Measurements from ENCODE around the gene PCSK5. TPM values are rescaled to one million over a fixed set of nuclear protein-coding genes. Genes with fewer than 3 reads are reported as not detected.

The PCSK5 gene
- polyA plus RNA-seq, 3 donors = 4.8 to 13.0 (median 7.1) TPM

DNA sequence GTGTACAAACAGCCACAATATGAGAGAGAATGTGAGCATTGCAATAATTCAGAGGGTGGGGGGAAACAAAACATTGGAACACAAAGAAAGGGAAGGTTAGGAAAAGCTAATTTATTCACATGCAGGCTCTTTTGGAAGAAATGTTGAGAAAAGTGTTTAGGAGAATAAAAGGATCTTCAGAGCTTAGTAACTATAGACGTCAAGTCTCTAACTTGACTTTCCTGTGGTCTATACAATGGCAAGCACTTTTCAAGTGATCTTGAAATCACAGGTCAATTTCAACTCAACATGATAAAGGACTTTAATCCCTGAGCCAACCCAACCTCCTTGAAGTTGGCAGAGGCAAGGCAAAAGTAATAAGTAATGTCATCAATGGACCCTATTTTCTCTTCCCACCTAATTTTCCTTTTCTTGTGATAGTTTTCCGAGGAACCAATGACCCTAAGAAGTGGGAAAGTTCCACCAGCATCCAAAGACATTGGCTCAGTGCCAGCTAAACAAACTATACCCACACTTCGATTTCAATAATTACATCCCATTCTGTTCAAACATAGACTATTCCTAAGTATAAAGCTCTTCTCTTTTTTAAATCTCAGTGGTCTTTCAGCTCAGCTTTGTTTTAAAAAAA is 480.0 kb downstream of the PCSK5 start:
- no peak overlapping the region for H3K4me2 ChIP-seq (replicated peaks; ENCODE audit: extremely low read depth, low read length, poor library complexity, severe bottlenecking)
- no peaks in the 10 kb centered on the region for H3K9me3 ChIP-seq (replicated peaks in 1 of 2; ENCODE audit: control insufficient read depth in 1 of 2, insufficient read depth in 1 of 2, low read length in 2 of 2)
- no peak overlapping the region for H3K9ac ChIP-seq (ENCODE audit: insufficient read depth, low read length, poor library complexity, severe bottlenecking)
- no peaks in the 10 kb centered on the region for H3K79me2 ChIP-seq (ENCODE audit: insufficient read depth, low read length)
- TF ChIP-seq, protein P1, sequence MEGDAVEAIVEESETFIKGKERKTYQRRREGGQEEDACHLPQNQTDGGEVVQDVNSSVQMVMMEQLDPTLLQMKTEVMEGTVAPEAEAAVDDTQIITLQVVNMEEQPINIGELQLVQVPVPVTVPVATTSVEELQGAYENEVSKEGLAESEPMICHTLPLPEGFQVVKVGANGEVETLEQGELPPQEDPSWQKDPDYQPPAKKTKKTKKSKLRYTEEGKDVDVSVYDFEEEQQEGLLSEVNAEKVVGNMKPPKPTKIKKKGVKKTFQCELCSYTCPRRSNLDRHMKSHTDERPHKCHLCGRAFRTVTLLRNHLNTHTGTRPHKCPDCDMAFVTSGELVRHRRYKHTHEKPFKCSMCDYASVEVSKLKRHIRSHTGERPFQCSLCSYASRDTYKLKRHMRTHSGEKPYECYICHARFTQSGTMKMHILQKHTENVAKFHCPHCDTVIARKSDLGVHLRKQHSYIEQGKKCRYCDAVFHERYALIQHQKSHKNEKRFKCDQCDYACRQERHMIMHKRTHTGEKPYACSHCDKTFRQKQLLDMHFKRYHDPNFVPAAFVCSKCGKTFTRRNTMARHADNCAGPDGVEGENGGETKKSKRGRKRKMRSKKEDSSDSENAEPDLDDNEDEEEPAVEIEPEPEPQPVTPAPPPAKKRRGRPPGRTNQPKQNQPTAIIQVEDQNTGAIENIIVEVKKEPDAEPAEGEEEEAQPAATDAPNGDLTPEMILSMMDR (IDR thresholded peaks at IDR 0.05) = no peak
- Mint-ChIP-seq H3K4me1 (peaks cover 32% of the 10 kb centered on the region), H3K4me3 (no peak overlapping the region), H3K27me3 (ENCODE audit: low read depth in 3 of 3) (peaks cover 0 to 2% (median 0%) of the 10 kb centered on the region in 3 donors), H3K36me3 (no peaks in the 10 kb centered on the region), H3K9me3 (peaks cover 0 to 3% (median 0%) of the 10 kb centered on the region in 7 donors), H3K27ac (no peak overlapping the region)
- H3K4me1 ChIP-seq (ENCODE audit: control insufficient read depth in 1 of 2, insufficient read depth in 2 of 2, low read length in 2 of 2) = peaks cover 27 to 31% of the 10 kb centered on the region in 2 donors
- no peak overlapping the region for H3K27ac ChIP-seq (ENCODE audit: low read depth in 1 of 2, low read length in 2 of 2)
- no peak overlapping the region for H2AFZ ChIP-seq (ENCODE audit: insufficient read depth, low read depth, low read length, poor library complexity, severe bottlenecking)
- H3K27me3 ChIP-seq (ENCODE audit: control insufficient read depth in 2 of 2, insufficient read depth in 2 of 2, low read length in 2 of 2) = no peaks in the 10 kb centered on the region
- intact Hi-C loops (cut with micrococcal nuclease) = no loop called here
- no peak for DNase-seq
- WGBS (ENCODE audit: insufficient coverage) = 100% methylated on average over 3 of the region's 3 CpGs
- H4K20me1 ChIP-seq (ENCODE audit: insufficient read depth, low read length) = no peaks in the 10 kb centered on the region
- H3K36me3 ChIP-seq (replicated peaks in 1 of 2; ENCODE audit: control insufficient read depth in 1 of 2, insufficient read depth in 2 of 2, low read length in 2 of 2) = no peaks in the 10 kb centered on the region
- H3K4me3 ChIP-seq (replicated peaks in 1 of 3; ENCODE audit: low read depth in 2 of 3, low read length in 3 of 3) = no peak overlapping the region

DNA sequence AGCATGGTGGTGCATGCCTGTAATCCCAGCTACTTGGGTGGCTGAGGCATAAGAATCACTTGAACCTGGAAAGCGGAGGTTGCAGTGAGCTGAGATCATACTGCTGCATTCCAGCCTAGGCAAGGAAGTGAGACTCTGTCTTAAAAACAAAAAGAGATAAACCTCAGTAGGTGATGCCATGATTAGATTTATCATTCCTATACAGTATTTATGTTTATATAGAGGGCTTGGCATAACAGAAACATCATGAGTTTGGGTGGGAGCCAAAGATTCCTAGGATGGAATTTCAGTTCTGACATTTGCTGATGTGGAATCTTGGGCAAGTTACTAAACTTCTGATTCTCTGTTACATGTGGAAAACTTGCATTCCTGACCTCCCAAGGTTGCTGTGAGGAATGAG is 481.4 kb downstream of the PCSK5 start:
- no peak overlapping the region for H3K9ac ChIP-seq (ENCODE audit: insufficient read depth, low read length, poor library complexity, severe bottlenecking)
- peak overlapping the region; percentile 17 for H3K4me2 ChIP-seq (replicated peaks; ENCODE audit: extremely low read depth, low read length, poor library complexity, severe bottlenecking)
- H3K4me3 ChIP-seq (replicated peaks in 1 of 3; ENCODE audit: low read depth in 2 of 3, low read length in 3 of 3) = no peak overlapping the region
- peak overlapping the region in 1 of 2 donors; percentile 40 for H3K27ac ChIP-seq (ENCODE audit: low read depth in 1 of 2, low read length in 2 of 2)
- H3K4me1 ChIP-seq (ENCODE audit: control insufficient read depth in 1 of 2, insufficient read depth in 2 of 2, low read length in 2 of 2) = peaks cover 27 to 31% of the 10 kb centered on the region in 2 donors
- WGBS (ENCODE audit: insufficient coverage) = no CpG with 5 or more reads among the region's 1 CpG
- intact Hi-C loops (cut with micrococcal nuclease) = no loop called here
- H4K20me1 ChIP-seq (ENCODE audit: insufficient read depth, low read length) = no peaks in the 10 kb centered on the region
- H3K27me3 Mint-ChIP-seq (ENCODE audit: low read depth in 3 of 3) = peaks cover 0 to 2% (median 0%) of the 10 kb centered on the region in 3 donors
- DNase-seq = no peak
- H3K4me3 Mint-ChIP-seq = no peak overlapping the region
- H3K27me3 ChIP-seq (ENCODE audit: control insufficient read depth in 2 of 2, insufficient read depth in 2 of 2, low read length in 2 of 2) = no peaks in the 10 kb centered on the region
- peaks cover 33% of the 10 kb centered on the region for H3K4me1 Mint-ChIP-seq
- H3K9me3 ChIP-seq (replicated peaks in 1 of 2; ENCODE audit: control insufficient read depth in 1 of 2, insufficient read depth in 1 of 2, low read length in 2 of 2) = no peaks in the 10 kb centered on the region
- no peak overlapping the region for H2AFZ ChIP-seq (ENCODE audit: insufficient read depth, low read depth, low read length, poor library complexity, severe bottlenecking)
- TF ChIP-seq, protein P1 (IDR thresholded peaks at IDR 0.05) = no peak
- H3K36me3 ChIP-seq (replicated peaks in 1 of 2; ENCODE audit: control insufficient read depth in 1 of 2, insufficient read depth in 2 of 2, low read length in 2 of 2) = no peaks in the 10 kb centered on the region
- no peaks in the 10 kb centered on the region for H3K36me3 Mint-ChIP-seq
- no peak overlapping the region for H3K27ac Mint-ChIP-seq
- no peaks in the 10 kb centered on the region for H3K79me2 ChIP-seq (ENCODE audit: insufficient read depth, low read length)
- peaks cover 0 to 3% (median 0%) of the 10 kb centered on the region in 7 donors for H3K9me3 Mint-ChIP-seq
